ENCODE data around the gene BMAL1.

The BMAL1 gene

GRCh38 chr11:13405220-13405619 lies 127.6 kb downstream of the BMAL1 start:
- TF ChIP-seq EZH2phosphoT487 (IDR thresholded peaks at IDR 0.05; ENCODE audit: borderline replicate concordance, low read length): no peak
- TF ChIP-seq CTCF (IDR thresholded peaks at IDR 0.05; ENCODE audit: low read depth, low read length, poor library complexity, severe bottlenecking): no peak
- no peaks in the 10 kb centered on the region for H3K27me3 ChIP-seq (ENCODE audit: control insufficient read depth, low read length)
- peaks cover 34% of the 10 kb centered on the region for H3K36me3 ChIP-seq (ENCODE audit: control insufficient read depth, low read length)
- no peaks in the 10 kb centered on the region for H3K9me2 ChIP-seq (replicated peaks; ENCODE audit: control insufficient read depth, low read length)
- H4K20me1 ChIP-seq (ENCODE audit: control insufficient read depth, insufficient read depth, low read depth, low read length): no peaks in the 10 kb centered on the region
- H3K9me3 ChIP-seq (ENCODE audit: control insufficient read depth, insufficient read depth, low read length): no peaks in the 10 kb centered on the region
- no peak overlapping the region for H3K4me3 ChIP-seq (ENCODE audit: low read length)
- H3K4me2 ChIP-seq (ENCODE audit: low read length): no peak overlapping the region
- H3K4me1 ChIP-seq (ENCODE audit: control insufficient read depth, low read length): no peaks in the 10 kb centered on the region
- no peak overlapping the region for H3K27ac ChIP-seq (ENCODE audit: low read depth, low read length)
- H3F3A ChIP-seq (ENCODE audit: control insufficient read depth, insufficient read depth): no peaks in the 10 kb centered on the region
- H3K79me2 ChIP-seq (ENCODE audit: control insufficient read depth, low read length): no peaks in the 10 kb centered on the region

GRCh38 chr11:13415201-13415600 lies 137.6 kb downstream of the BMAL1 start:
- H3K27ac ChIP-seq (ENCODE audit: low read depth, low read length): no peak overlapping the region
- peaks cover 30% of the 10 kb centered on the region for H3K36me3 ChIP-seq (ENCODE audit: control insufficient read depth, low read length)

GRCh38 chr11:13421561-13421960 lies 144.0 kb downstream of the BMAL1 start:
- no peak overlapping the region for H3K27ac ChIP-seq (ENCODE audit: low read depth, low read length)
- no peak overlapping the region for H3K4me3 ChIP-seq (ENCODE audit: low read length)
- no peak overlapping the region for H3K4me2 ChIP-seq (ENCODE audit: low read length)
- no peaks in the 10 kb centered on the region for H3F3A ChIP-seq (ENCODE audit: control insufficient read depth, insufficient read depth)
- peaks cover 10% of the 10 kb centered on the region for H3K36me3 ChIP-seq (ENCODE audit: control insufficient read depth, low read length)
- no peaks in the 10 kb centered on the region for H3K27me3 ChIP-seq (ENCODE audit: control insufficient read depth, low read length)
- peaks cover 17% of the 10 kb centered on the region for H3K4me1 ChIP-seq (ENCODE audit: control insufficient read depth, low read length)
- TF ChIP-seq EZH2phosphoT487 (IDR thresholded peaks at IDR 0.05; ENCODE audit: borderline replicate concordance, low read length) (no peak), CTCF (IDR thresholded peaks at IDR 0.05; ENCODE audit: low read depth, low read length, poor library complexity, severe bottlenecking) (no peak)
- no peaks in the 10 kb centered on the region for H3K9me2 ChIP-seq (replicated peaks; ENCODE audit: control insufficient read depth, low read length)
- no peaks in the 10 kb centered on the region for H3K9me3 ChIP-seq (ENCODE audit: control insufficient read depth, insufficient read depth, low read length)
- no peaks in the 10 kb centered on the region for H4K20me1 ChIP-seq (ENCODE audit: control insufficient read depth, insufficient read depth, low read depth, low read length)
- peaks cover 24% of the 10 kb centered on the region for H3K79me2 ChIP-seq (ENCODE audit: control insufficient read depth, low read length)

More at GRCh38 chr11:13415201-13415600, 137.6 kb downstream of the BMAL1 start:
- H3K4me3 ChIP-seq (ENCODE audit: low read length): no peak overlapping the region
- no peaks in the 10 kb centered on the region for H4K20me1 ChIP-seq (ENCODE audit: control insufficient read depth, insufficient read depth, low read depth, low read length)
- no peaks in the 10 kb centered on the region for H3K9me2 ChIP-seq (replicated peaks; ENCODE audit: control insufficient read depth, low read length)
- H3F3A ChIP-seq (ENCODE audit: control insufficient read depth, insufficient read depth): no peaks in the 10 kb centered on the region
- H3K79me2 ChIP-seq (ENCODE audit: control insufficient read depth, low read length): no peaks in the 10 kb centered on the region
- no peak for TF ChIP-seq EZH2phosphoT487 (IDR thresholded peaks at IDR 0.05; ENCODE audit: borderline replicate concordance, low read length)
- H3K4me1 ChIP-seq (ENCODE audit: control insufficient read depth, low read length): no peaks in the 10 kb centered on the region
- no peaks in the 10 kb centered on the region for H3K27me3 ChIP-seq (ENCODE audit: control insufficient read depth, low read length)
- H3K4me2 ChIP-seq (ENCODE audit: low read length): no peak overlapping the region
- H3K9me3 ChIP-seq (ENCODE audit: control insufficient read depth, insufficient read depth, low read length): no peaks in the 10 kb centered on the region

- Histone ChIP-seq H3K4me1 (ENCODE audit: control insufficient read depth, low read length) (peaks cover 19% of the 10 kb centered on the region), H3K79me2 (ENCODE audit: control insufficient read depth, low read length) (peaks cover 33% of the 10 kb centered on the region), H3K36me3 (ENCODE audit: control insufficient read depth, low read length) (peaks cover 8% of the 10 kb centered on the region), H4K20me1 (ENCODE audit: control insufficient read depth, insufficient read depth, low read depth, low read length) (no peaks in the 10 kb centered on the region), H3F3A (ENCODE audit: control insufficient read depth, insufficient read depth) (no peaks in the 10 kb centered on the region), H3K27ac (ENCODE audit: low read depth, low read length) (no peak overlapping the region), H3K9me3 (ENCODE audit: control insufficient read depth, insufficient read depth, low read length) (peaks cover 7% of the 10 kb centered on the region), H3K4me2 (ENCODE audit: low read length) (no peak overlapping the region), H3K9me2 (replicated peaks; ENCODE audit: control insufficient read depth, low read length) (no peaks in the 10 kb centered on the region), H3K27me3 (ENCODE audit: control insufficient read depth, low read length) (no peaks in the 10 kb centered on the region), H3K4me3 (ENCODE audit: low read length) (no peak overlapping the region)
- no peak for TF ChIP-seq EZH2phosphoT487 (IDR thresholded peaks at IDR 0.05; ENCODE audit: borderline replicate concordance, low read length)
- TF ChIP-seq CTCF (IDR thresholded peaks at IDR 0.05; ENCODE audit: low read depth, low read length, poor library complexity, severe bottlenecking): no peak
Observed at GRCh38 chr11:13423372-13423771, 145.8 kb downstream of the BMAL1 start.
